IPS DF 4.7 (cell line): ENCODE data around the gene TAOK1.
"Not testable (repeated sequence)": the region's sequence is repeated elsewhere in the genome, so short reads cannot be mapped to it uniquely, and the experiment has no call there.

ENCODE experiments used
- DNase-seq: peaks from one replicate; pipeline ENCODE4 v3.0.0-alpha.2; 2013; ENCODE audit warnings: low spot score; ENCODE audit errors: extremely low read depth

The TAOK1 gene

GRCh38 chr17:29533976-29534375, 143.8 kb downstream of the TAOK1 start:
- DNase-seq, result no peak

DNA sequence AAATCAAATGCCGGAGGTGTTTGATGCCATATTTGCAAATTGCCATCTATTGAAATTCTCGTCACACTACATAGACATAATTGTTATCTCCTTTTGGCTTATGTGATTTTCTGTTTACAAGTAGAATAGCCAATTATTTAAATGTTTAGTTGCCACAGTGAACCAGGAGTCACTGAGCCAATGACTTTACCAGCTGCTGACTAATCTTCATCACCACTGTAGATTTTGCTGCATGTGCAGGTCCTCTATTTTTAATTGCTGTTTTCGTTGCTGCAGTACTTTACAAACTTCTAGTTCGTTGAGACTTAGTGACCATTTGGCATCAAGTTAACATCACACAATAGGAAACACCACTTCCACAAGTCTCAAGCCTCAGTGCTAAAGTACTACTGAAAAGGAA, 153.9 kb downstream of the TAOK1 start:
- no peak for DNase-seq

- DNase-seq, result no peak
Observed at GRCh38 chr17:29546085-29546484, 155.9 kb downstream of the TAOK1 start.

DNA sequence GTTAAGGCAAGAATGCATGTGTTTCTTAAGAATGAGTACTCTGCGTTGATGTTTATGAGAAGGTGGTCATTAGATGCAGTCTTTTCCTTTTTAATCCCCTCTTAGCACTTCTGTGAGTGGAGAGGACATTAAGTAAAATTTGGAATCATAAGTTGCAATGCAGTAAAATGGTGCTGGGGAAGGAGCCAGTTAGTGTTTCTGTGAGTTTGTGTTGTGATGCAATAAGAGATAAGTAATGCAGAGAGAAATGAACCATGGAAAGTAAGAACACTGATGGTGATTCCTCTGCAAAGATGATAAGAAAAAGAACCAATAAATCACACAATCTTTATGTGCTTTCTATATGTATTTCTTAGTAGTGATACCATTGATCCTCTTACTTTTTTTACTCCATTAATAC, 156.7 kb downstream of the TAOK1 start:
- no peak for DNase-seq

DNA sequence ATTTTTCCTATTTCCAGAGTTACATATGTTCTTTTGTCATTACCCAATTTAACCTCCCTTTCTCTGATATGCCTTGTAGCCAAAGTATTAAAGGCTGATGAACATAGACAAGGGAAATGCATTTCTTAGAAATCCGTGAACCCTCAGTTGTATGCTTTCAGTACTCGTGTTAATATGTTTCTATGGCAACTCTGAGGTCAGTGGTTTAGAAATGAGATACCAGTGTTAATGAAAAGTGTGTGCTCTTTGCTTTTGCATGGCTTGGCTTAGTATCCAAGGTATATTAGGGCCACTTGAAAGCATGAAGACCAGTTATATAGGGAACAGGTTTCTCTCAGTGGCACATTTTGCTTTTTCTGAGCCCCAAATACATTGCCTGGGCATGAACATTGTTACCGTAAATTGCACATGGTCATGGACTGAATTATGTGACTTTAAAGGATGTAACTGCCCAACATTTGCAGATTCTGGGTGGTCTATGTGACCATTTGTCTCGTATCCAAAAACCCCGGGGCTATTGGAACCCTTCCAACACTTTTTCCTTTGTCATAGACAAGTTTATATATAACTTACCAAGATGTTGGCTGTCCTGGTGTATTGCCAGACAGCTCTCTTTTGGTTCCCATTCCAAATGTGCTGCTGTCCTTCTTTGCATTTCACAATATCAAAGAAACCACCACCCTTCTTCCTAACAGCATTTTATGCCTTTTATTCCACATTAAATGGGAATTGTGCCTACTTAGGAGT, 159.2 kb downstream of the TAOK1 start:
- DNase-seq, result no peak

- DNase-seq, result no peak
Observed at GRCh38 chr17:29555840-29556239, 165.7 kb downstream of the TAOK1 start.

- no peak for DNase-seq
Observed at GRCh38 chr17:29557085-29557738, 167.0 kb downstream of the TAOK1 start.

- no peak for DNase-seq
Observed at GRCh38 chr17:29557739-29558116, 167.6 kb downstream of the TAOK1 start.

DNA sequence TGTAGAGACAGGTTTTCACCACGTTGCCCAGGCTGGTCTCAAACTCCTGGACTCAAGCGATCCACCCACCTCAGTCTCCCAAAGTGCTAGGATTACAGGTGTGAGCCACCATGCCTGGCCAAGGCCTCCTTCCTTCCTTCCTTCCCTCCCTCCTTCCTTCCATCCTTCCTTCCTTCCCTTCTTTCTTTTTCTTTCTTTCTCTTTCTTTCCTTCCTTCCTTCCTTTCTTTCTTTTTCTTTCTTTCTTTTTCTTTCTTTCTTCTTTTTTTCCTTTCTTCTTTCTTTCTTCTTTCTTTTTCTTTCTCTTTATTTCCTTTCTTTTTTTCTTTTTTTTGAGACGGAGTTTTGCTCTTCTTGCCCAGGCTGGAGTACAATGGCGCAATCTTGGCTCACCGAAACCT, 168.0 kb downstream of the TAOK1 start:
- DNase-seq, result not testable (repeated sequence)

- no peak for DNase-seq
Observed at GRCh38 chr17:29559640-29560039, 169.5 kb downstream of the TAOK1 start.

DNA sequence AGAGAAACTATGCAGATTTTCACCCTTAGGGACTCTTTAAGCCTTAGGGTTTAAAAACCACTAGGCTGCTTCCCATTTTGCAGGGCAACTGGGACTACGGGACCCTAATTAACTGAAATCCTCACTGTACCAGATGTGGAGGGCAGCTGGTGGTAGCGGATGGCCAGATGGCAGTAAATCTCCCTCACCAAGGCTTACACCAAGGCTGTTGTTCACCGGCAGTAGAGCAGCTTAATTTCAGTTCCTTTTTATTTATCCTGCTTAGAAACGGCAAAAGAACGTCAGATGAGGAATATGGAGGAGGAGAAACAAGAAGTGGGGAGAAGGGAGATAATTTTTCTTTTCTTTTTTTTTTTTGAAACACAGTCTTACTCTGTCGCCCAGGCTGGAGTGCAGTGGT, 170.2 kb downstream of the TAOK1 start:
- DNase-seq, result no peak

GRCh38 chr17:29561554-29562517, 171.7 kb downstream of the TAOK1 start:
- DNase-seq, result no peak

DNA sequence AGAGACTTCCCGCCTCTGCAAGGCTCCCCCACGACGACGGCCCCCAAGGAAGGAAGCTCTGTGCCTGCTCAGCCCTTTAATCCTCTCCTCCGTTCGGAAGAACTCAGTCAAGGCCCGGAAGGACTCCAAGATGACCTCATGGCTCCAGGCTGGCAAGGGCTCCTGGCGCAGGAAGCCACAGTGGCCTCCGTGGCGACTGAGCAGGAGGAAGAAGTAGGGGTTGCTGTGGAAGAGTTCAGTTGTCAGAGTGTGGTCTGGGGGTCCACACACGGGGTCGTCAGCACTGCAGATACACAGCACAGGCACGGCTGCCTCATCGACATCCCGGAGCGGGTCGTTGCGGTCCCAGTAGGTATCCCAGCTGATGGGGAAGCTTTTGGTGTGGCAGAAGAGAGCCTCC, 172.5 kb downstream of the TAOK1 start:
- DNase-seq, result no peak

- no peak for DNase-seq
Observed at GRCh38 chr17:29563816-29564215, 173.7 kb downstream of the TAOK1 start.

- no peak for DNase-seq
Observed at GRCh38 chr17:29565643-29566472, 175.7 kb downstream of the TAOK1 start.

DNA sequence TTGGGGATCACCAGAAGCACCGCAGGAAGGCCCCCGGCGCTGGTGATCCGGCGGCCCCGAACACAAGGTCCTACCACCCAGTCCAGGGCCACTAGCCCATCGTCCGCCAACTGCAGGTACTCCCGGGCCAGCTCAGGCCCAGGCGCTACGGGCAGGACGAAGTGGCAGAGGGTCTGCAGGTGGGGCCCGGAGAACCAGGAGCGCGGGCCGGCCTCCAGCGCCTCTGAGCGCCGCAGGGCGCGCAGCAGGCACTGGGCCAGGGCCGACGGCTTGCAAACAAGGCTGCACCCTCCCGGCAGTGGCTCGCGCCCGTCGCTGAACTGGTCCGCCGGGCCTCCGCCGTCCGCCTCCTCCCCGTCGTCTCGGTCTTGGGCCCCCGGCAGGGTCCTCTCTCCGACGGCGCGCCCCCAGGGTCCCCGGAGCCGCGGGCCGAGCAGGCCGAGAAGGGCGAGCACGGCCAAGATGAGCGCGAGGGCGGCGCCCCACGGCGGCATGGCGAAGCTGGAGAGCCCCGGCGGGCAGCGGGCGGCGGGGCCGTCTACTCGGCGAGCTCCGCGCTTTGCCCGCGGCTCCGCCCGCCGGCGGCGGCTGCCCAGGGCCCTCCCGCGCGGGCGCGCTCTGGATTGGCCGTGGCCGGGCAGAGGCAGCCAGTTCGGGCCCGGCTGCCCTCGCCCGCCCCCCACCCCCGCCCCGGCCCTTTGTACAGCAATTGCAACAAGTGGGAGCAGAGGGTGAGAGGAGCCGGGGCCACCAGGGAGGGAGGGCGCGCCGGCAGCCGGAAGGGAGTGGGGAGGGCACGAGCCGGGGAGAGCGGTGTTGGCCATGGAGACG, 176.5 kb downstream of the TAOK1 start, which contains the start of gene ABHD15:
Gene ABHD15 (minus strand): TSS at position 565 of the 831 bp plus-strand sequence. CDS start 71 bp downstream, at position 494.
- DNase-seq, result no peak

DNA sequence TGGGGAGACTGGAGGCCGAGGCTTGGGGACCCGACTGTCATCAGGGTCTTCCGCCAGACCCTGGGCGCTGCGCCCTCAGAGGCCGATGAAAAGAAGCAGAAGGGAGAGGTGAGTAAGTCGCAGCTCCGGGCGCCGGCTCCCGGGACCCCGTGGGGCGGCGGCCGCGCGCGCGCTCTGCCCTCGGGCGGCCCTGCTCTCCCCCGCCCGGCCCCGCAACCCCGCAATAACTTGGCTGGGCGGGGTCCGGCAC, 177.1 kb downstream of the TAOK1 start:
- DNase-seq, result no peak

DNA sequence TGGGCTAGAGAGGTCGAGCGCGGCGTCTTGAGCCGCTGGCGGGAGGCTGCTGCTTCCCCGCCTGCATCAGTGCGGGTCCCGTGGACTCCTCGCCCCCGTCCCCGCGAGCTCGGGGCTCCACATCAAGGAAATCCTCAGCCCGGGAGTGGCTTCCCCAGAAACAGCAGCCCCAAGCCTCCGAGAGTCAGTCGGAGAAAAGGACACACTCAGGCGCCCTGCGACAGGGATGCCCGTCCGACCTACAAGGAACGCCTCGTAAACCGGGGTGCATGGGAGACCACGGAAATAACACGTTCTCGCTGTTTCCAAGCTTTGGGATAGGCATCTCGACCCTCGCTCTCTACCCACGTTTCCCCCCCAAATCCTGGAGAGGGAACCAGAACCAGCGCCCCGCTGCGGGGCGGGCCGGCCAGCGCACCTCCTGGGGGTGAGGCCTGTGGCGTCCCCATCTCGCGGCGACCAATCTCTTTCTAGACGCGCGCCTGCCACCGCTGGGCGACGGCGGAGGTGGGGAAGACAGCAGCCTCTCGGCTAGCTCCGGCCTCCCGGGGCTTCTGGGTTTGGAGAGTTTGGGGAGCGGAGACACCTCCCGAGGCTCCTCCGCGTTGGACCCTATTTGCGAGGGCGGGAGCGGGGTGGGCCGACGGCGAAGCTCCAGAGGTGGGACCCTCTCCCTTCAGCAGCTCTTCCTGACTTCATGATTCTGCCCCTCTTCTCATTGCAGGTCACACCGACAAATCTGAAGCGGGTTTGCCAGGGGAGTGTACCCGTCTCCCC, 177.6 kb downstream of the TAOK1 start:
- DNase-seq, result no peak
